ENCODE data around the gene DAPP1.

DAPP1 gene

DNA sequence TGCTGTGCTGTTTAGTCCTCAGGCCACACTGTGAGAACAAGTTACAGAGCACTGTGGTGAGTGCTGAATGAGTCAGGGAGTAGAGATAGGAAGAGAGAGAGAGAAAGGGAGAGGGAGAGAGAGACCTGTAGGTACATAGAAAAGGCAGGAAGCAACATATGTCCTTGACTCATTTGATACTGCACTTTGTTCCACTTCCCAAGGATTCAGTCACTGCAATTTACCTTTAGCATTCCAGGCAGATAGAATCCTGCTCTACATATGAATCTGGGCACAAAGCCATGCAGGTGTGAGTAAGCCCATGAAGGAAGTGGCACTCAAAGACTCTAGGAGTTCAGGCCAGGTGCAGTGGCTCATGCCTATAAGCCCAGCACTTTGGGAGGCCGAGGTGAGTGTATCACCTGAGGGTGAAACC lies 1.0 kb upstream of the DAPP1 start:
- TF ChIP-seq EP300 (IDR thresholded peaks at IDR 0.05; ENCODE audit: borderline replicate concordance) (no peak), ZBTB7A (IDR thresholded peaks at IDR 0.05; ENCODE audit: low read depth) (no peak), RAD21 (IDR thresholded peaks at IDR 0.05; ENCODE audit: low read depth) (no peak), NFIC (IDR thresholded peaks at IDR 0.05) (peak; percentile 56; the same call in 1 of the 2 replicates), TCF12 (IDR thresholded peaks at IDR 0.05; ENCODE audit: low read depth) (peak; percentile 61; the same call in 1 of the 2 replicates), TEAD4 (IDR thresholded peaks at IDR 0.05) (peak; percentile 54)
- TF ChIP-seq, protein P1, sequence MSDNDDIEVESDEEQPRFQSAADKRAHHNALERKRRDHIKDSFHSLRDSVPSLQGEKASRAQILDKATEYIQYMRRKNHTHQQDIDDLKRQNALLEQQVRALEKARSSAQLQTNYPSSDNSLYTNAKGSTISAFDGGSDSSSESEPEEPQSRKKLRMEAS (IDR thresholded peaks at IDR 0.05), result peak; percentile 56; the same call in 1 of the 2 replicates

DNA sequence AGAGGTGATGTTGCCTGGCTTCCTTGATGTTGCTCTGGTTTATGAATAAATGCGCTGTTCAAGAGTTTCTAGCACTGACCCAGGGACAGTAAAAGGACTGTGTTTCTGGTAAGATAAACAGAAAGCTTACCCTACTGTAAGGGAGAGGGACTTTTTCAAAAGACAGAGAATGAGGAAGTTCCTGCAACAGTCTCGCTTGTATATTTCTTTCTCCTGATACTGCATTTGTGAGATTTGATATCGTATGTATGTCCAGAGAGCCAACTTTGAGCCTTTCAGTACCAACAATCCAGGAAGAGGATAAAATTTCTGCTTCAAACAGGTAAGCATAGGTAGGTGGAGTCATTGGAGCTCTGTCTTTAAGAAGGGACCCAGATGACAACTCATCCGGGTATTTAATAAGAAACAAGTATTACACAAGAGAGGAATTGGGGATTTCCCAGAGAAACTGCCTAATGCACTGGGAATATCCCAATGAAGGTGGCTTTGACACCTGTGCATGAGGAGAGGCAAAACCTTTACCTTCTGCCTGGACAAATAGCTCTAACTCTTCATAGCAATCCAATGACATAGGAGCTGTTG lies 773 bp downstream of the DAPP1 start:
- TF ChIP-seq FOXM1 (IDR thresholded peaks at IDR 0.05; ENCODE audit: borderline replicate concordance, low read depth) (no peak), YY1 (IDR thresholded peaks at IDR 0.05; ENCODE audit: low read depth) (no peak), TCF12 (IDR thresholded peaks at IDR 0.05; ENCODE audit: low read depth) (no peak), ZBTB7A (IDR thresholded peaks at IDR 0.05; ENCODE audit: low read depth) (no peak), TEAD4 (IDR thresholded peaks at IDR 0.05) (no peak), EGR1 (IDR thresholded peaks at IDR 0.05) (no peak), EP300 (IDR thresholded peaks at IDR 0.05; ENCODE audit: borderline replicate concordance) (no peak), CEBPB (IDR thresholded peaks at IDR 0.05) (no peak)
- TF ChIP-seq, protein P2, sequence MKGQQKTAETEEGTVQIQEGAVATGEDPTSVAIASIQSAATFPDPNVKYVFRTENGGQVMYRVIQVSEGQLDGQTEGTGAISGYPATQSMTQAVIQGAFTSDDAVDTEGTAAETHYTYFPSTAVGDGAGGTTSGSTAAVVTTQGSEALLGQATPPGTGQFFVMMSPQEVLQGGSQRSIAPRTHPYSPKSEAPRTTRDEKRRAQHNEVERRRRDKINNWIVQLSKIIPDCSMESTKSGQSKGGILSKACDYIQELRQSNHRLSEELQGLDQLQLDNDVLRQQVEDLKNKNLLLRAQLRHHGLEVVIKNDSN (IDR thresholded peaks at IDR 0.05), result no peak

DNA sequence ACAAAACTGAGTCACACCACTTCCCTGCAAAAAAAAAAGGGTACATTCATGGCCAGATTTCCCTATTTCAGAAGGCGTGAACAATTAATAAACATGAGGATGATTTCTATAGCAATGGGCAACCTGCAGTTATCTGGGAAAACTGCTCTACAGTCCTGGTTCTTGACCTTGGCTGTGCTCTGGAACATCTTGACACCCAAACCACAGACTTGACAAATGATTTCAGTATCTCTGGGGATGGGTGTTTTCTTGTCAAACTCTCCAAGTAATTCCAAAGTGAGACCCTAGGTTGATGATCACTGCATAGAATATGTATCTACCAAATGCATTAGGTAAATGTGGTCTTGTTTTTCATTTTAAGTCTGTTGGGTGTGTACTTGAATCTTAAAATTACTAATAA lies 2.0 kb downstream of the DAPP1 start:
- TF ChIP-seq TEAD4 (IDR thresholded peaks at IDR 0.05) (no peak), TCF12 (IDR thresholded peaks at IDR 0.05; ENCODE audit: low read depth) (no peak), ZBTB7A (IDR thresholded peaks at IDR 0.05; ENCODE audit: low read depth) (no peak), CEBPB (IDR thresholded peaks at IDR 0.05) (no peak), YY1 (IDR thresholded peaks at IDR 0.05; ENCODE audit: low read depth) (no peak), TAF1 (IDR thresholded peaks at IDR 0.05; ENCODE audit: low read depth) (no peak), EP300 (IDR thresholded peaks at IDR 0.05; ENCODE audit: borderline replicate concordance) (no peak), CREB1 (IDR thresholded peaks at IDR 0.05; ENCODE audit: low read depth) (no peak), NFIC (IDR thresholded peaks at IDR 0.05) (no peak), EGR1 (IDR thresholded peaks at IDR 0.05) (no peak), FOXM1 (IDR thresholded peaks at IDR 0.05; ENCODE audit: borderline replicate concordance, low read depth) (no peak), RAD21 (IDR thresholded peaks at IDR 0.05; ENCODE audit: low read depth) (no peak)
- TF ChIP-seq, protein P1 (IDR thresholded peaks at IDR 0.05), result no peak
- TF ChIP-seq, protein P2 (IDR thresholded peaks at IDR 0.05), result no peak
- TF ChIP-seq, protein P3, sequence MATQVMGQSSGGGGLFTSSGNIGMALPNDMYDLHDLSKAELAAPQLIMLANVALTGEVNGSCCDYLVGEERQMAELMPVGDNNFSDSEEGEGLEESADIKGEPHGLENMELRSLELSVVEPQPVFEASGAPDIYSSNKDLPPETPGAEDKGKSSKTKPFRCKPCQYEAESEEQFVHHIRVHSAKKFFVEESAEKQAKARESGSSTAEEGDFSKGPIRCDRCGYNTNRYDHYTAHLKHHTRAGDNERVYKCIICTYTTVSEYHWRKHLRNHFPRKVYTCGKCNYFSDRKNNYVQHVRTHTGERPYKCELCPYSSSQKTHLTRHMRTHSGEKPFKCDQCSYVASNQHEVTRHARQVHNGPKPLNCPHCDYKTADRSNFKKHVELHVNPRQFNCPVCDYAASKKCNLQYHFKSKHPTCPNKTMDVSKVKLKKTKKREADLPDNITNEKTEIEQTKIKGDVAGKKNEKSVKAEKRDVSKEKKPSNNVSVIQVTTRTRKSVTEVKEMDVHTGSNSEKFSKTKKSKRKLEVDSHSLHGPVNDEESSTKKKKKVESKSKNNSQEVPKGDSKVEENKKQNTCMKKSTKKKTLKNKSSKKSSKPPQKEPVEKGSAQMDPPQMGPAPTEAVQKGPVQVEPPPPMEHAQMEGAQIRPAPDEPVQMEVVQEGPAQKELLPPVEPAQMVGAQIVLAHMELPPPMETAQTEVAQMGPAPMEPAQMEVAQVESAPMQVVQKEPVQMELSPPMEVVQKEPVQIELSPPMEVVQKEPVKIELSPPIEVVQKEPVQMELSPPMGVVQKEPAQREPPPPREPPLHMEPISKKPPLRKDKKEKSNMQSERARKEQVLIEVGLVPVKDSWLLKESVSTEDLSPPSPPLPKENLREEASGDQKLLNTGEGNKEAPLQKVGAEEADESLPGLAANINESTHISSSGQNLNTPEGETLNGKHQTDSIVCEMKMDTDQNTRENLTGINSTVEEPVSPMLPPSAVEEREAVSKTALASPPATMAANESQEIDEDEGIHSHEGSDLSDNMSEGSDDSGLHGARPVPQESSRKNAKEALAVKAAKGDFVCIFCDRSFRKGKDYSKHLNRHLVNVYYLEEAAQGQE (IDR thresholded peaks at IDR 0.05; ENCODE audit: low read depth), result no peak

DNA sequence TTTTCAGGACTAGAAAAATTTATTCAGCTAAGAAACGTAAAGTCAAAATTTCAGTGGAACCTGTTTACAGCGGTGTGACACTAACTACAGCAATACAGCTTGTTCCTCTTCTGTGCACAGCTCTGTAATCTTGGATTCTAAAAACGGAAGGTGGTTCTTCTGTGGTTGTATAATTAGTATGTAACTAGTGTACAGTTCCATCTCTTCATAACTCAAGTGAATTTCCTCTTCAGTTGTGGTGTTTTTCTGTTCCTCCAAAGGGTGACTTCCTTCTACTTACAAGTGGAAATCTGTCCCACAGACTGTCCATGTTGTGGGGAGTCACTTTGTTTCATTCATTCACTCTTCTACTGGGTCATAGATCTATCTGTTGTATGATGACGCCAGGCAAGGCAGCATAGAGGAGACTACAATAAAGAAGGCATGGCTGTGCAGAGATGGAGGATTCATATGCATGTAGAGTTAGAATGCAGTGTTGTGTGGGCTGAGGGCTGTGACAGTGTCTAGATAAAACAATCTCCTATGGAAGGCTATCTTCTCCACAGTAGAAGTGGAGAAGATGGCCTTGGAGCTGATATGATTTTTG lies 5.4 kb downstream of the DAPP1 start:
- TF ChIP-seq TAF1 (IDR thresholded peaks at IDR 0.05; ENCODE audit: low read depth) (no peak), ZBTB7A (IDR thresholded peaks at IDR 0.05; ENCODE audit: low read depth) (no peak), EGR1 (IDR thresholded peaks at IDR 0.05) (no peak), EP300 (IDR thresholded peaks at IDR 0.05; ENCODE audit: borderline replicate concordance) (no peak), YY1 (IDR thresholded peaks at IDR 0.05; ENCODE audit: low read depth) (no peak), TEAD4 (IDR thresholded peaks at IDR 0.05) (no peak), NFIC (IDR thresholded peaks at IDR 0.05) (no peak)

DNA sequence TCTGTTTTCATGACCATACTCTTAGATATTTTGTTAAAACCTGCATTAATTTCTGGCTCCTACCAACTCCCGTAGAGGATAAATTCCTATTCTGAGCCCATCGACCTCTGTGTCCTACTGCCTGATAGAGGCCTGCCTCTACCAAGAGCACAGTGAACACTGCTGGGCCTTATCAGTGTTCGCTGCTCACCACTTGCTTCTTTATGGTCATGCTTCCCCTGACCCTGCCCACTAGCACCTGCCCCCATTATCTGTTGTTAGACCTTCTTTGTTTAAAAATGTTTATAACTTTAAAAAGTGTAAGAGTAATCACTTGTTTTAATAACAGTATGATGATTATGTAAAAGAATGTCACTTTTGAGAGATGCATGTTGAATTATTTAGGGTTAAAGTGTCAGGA lies 6.1 kb downstream of the DAPP1 start:
- TF ChIP-seq ZBTB7A (IDR thresholded peaks at IDR 0.05; ENCODE audit: low read depth) (no peak), EGR1 (IDR thresholded peaks at IDR 0.05) (no peak), RAD21 (IDR thresholded peaks at IDR 0.05; ENCODE audit: low read depth) (no peak), TCF12 (IDR thresholded peaks at IDR 0.05; ENCODE audit: low read depth) (no peak), NFIC (IDR thresholded peaks at IDR 0.05) (no peak), CEBPB (IDR thresholded peaks at IDR 0.05) (no peak), FOXM1 (IDR thresholded peaks at IDR 0.05; ENCODE audit: borderline replicate concordance, low read depth) (no peak), CREB1 (IDR thresholded peaks at IDR 0.05; ENCODE audit: low read depth) (no peak), YY1 (IDR thresholded peaks at IDR 0.05; ENCODE audit: low read depth) (no peak), TAF1 (IDR thresholded peaks at IDR 0.05; ENCODE audit: low read depth) (no peak), EP300 (IDR thresholded peaks at IDR 0.05; ENCODE audit: borderline replicate concordance) (no peak)
- TF ChIP-seq, protein P2 (IDR thresholded peaks at IDR 0.05), result no peak
- TF ChIP-seq, protein P1 (IDR thresholded peaks at IDR 0.05), result no peak
- TF ChIP-seq, protein P3 (IDR thresholded peaks at IDR 0.05; ENCODE audit: low read depth), result no peak
